Panc1 (cell line): ENCODE measurements around the gene GMNC. TPM values are rescaled to one million over a fixed set of nuclear protein-coding genes. Genes with fewer than 3 reads are reported as not detected.
A peak's percentile ranks its signal among the peaks of the same experiment; 100 is the strongest.

Experiments
- ATAC-seq: fragments of 200-7000 bp; cut with Tn5 transposase; 2 replicates; pipeline ENCODE4 v1.9.1; 2020; ENCODE audit warnings: mild to moderate bottlenecking, moderate library complexity
- BruUV-seq: library from RNA; stranded (reverse); fragments of 400-500 nt; replicated peaks from 2 replicates; lab custom pipeline; 2021; lab: Mats Ljungman, UMichigan
- CTCF ChIA-PET: fragments of 300-600 bp; sonication (Branson Sonifier 250); formaldehyde crosslinking; loops from one replicate; lab custom pipeline; 2022; ENCODE audit warnings: antibody characterized with exemption; lab: Charles Lee
- POLR2A ChIA-PET: fragments of 300-600 bp; sonication (Branson Sonifier 250); formaldehyde crosslinking; loops from one replicate; lab custom pipeline; 2022; ENCODE audit warnings: antibody characterized with exemption; lab: Charles Lee
- DNase-seq: peaks from one replicate; pipeline ENCODE4 v3.0.0-alpha.2; 2010; ENCODE audit warnings: low read depth, low spot score
- H3K27ac ChIP-seq: 2 replicates; pipeline ENCODE4 v1.5.1; 2011; ENCODE audit warnings: mild to moderate bottlenecking, low read length, inconsistent platforms
- H3K27me3 ChIP-seq: fragments of 200-500 bp; sonication (Bioruptor generic); 2 replicates; pipeline ENCODE4 v1.6.0; 2014; ENCODE audit warnings: low read length, inconsistent platforms; ENCODE audit not compliant: control insufficient read depth, insufficient read depth
- H3K36me3 ChIP-seq: fragments of 200-500 bp; sonication (Bioruptor generic); 2 replicates; pipeline ENCODE4 v1.5.1; 2014; ENCODE audit warnings: inconsistent platforms, mild to moderate bottlenecking, low read length, moderate library complexity; ENCODE audit not compliant: control insufficient read depth, insufficient read depth
- H3K4me1 ChIP-seq: 2 replicates; pipeline ENCODE4 v1.5.1; 2011; ENCODE audit warnings: inconsistent platforms, mild to moderate bottlenecking, low read length, moderate library complexity; ENCODE audit not compliant: control insufficient read depth, insufficient read depth
- H3K4me3 ChIP-seq, 2 experiments: 2 replicates each; pipeline ENCODE4 v1.5.1; 2011 to 2012; ENCODE audit warnings: low read depth in 2 of 2, low read length in 2 of 2, mild to moderate bottlenecking in 2 of 2, inconsistent platforms in 1 of 2, moderate library complexity in 1 of 2
- H3K9me3 ChIP-seq: fragments of 200-500 bp; sonication (Bioruptor generic); 2 replicates; pipeline ENCODE4 v1.5.1; 2014; ENCODE audit warnings: low read depth, mild to moderate bottlenecking, inconsistent platforms, low read length, moderate library complexity; ENCODE audit not compliant: control insufficient read depth, insufficient read depth
- CTCF ChIP-seq: fragments of 450-650 bp; IDR thresholded peaks from 2 replicates; pipeline ENCODE4 v1.5.1; 2017; ENCODE audit warnings: mild to moderate bottlenecking
- POLR2AphosphoS5 ChIP-seq: IDR thresholded peaks from 2 replicates; pipeline ENCODE4 v1.6.1; 2012; ENCODE audit warnings: mild to moderate bottlenecking, low read depth, low read length, moderate library complexity
- REST ChIP-seq, 2 experiments: IDR thresholded peaks; 2 replicates each; pipeline ENCODE4 v1.6.1; 2011 to 2012; ENCODE audit warnings: low read depth in 2 of 2, control low read depth in 1 of 2, low read length in 1 of 2, mild to moderate bottlenecking in 1 of 2, moderate library complexity in 1 of 2; ENCODE audit not compliant: insufficient read depth in 1 of 2
- SIN3A ChIP-seq: IDR thresholded peaks from 2 replicates; pipeline ENCODE4 v1.6.1; 2012; ENCODE audit warnings: low read depth, mild to moderate bottlenecking, low read length, moderate library complexity, borderline replicate concordance; ENCODE audit not compliant: insufficient read depth
- TCF7L2 ChIP-seq: IDR thresholded peaks from 2 replicates; pipeline ENCODE4 v1.6.1; 2011; ENCODE audit warnings: mild to moderate bottlenecking, low read depth, low read length, inconsistent platforms
- in situ Hi-C: cut with HindIII; loops from 2 replicates; pipeline ENCODE4 v1.10.0; 2016; ENCODE audit warnings: low sequenced_read_pairs, low pct_unique_long_range_greater_than_20kb
- intact Hi-C: fragments of 100-400 bp; cut with micrococcal nuclease; formaldehyde crosslinking; loops from one replicate; pipeline ENCODE4 v1.10.0; 2022; ENCODE audit not compliant: unreplicated experiment
- total RNA-seq: library from RNA; stranded (reverse); gene quantifications from one replicate; pipeline ENCODE4 v1.2.1, GENCODE V29; 2021; ENCODE audit not compliant: unreplicated experiment

GMNC gene
- total RNA-seq, 1 experiment from 2014 or later: not detected

GRCh38 chr3:190855151-190855550 is 7.3 kb downstream of the GMNC start:
- DNase-seq (no peak), ATAC-seq (no peak)
- ChIA-PET CTCF (no interaction called here), POLR2A (no interaction called here)
- Histone ChIP-seq H3K27me3 (no peaks in the 10 kb centered on the region; the same call in 1 of the 2 replicates), H3K36me3 (no peaks in the 10 kb centered on the region), H3K4me1 (no peaks in the 10 kb centered on the region), H3K9me3 (no peaks in the 10 kb centered on the region), H3K4me3 (no peak overlapping the region), H3K27ac (no peak overlapping the region)
- in situ Hi-C loops: no loop called here
- peak; percentile 8; the same call in 1 of the 2 replicates for TF ChIP-seq CTCF
- TF ChIP-seq REST (IDR thresholded peaks at IDR 0.05; ENCODE audit: insufficient read depth in 1 of 2, low read depth in 2 of 2, low read length in 1 of 2): no peak
- no TSS peak for BruUV-seq
- intact Hi-C loops: no loop called here

- ChIA-PET POLR2A (no interaction called here), CTCF (no interaction called here)
- H3K27ac ChIP-seq: no peak overlapping the region
- no peak overlapping the region for H3K4me3 ChIP-seq
- no peaks in the 10 kb centered on the region for H3K4me1 ChIP-seq
- intact Hi-C loops (no loop called here), in situ Hi-C loops (no loop called here)
- no peaks in the 10 kb centered on the region for H3K9me3 ChIP-seq
- ATAC-seq: no peak
- H3K27me3 ChIP-seq: no peaks in the 10 kb centered on the region
- DNase-seq: no peak
- BruUV-seq: no TSS peak
- TF ChIP-seq SIN3A (no peak), POLR2AphosphoS5 (no peak), TCF7L2 (no peak), CTCF (no peak), REST (IDR thresholded peaks at IDR 0.05; ENCODE audit: insufficient read depth in 1 of 2, low read depth in 2 of 2, low read length in 1 of 2) (no peak)
- H3K36me3 ChIP-seq: no peaks in the 10 kb centered on the region
These were observed 8.4 kb downstream of the GMNC start for GRCh38 chr3:190854062-190854461.
